Body of pancreas (tissue), 4 donors: ENCODE measurements around the gene RASA3. TPM values are rescaled to one million over a fixed set of nuclear protein-coding genes. Genes with fewer than 3 reads are reported as not detected.
"Not testable (repeated sequence)": the region's sequence is repeated elsewhere in the genome, so short reads cannot be mapped to it uniquely, and the experiment has no call there.

Experiments used
- ATAC-seq: fragments of 150-250 bp; one replicate; pipeline ENCODE4 v1.9.1; 2016
- DNase-seq, 4 donors: peaks; one replicate each; pipeline ENCODE4 v3.0.0-alpha.2; 2019
- H3K27ac ChIP-seq, 4 donors: fragments of 200-600 bp; sonication (generic); 1 replicate in 3 of 4; 2 replicates in 1 of 4; pipeline versions ENCODE4 v1.5.1 to v1.6.1; 2016 to 2019; ENCODE audit warnings: mild to moderate bottlenecking in 1 of 4, mixed read lengths in 1 of 4, moderate library complexity in 1 of 4
- H3K27me3 ChIP-seq, 2 donors: fragments of 200-600 bp; sonication (generic); one replicate each; pipeline ENCODE4 v1.6.0; 2016; ENCODE audit warnings: mild to moderate bottlenecking in 1 of 2
- H3K36me3 ChIP-seq, 2 donors: fragments of 200-600 bp; sonication (generic); replicated peaks in 1 of 2; 2 replicates each; pipeline ENCODE4 v1.5.1; 2016; ENCODE audit warnings: low read depth in 2 of 2; ENCODE audit not compliant: insufficient read depth in 1 of 2
- H3K4me1 ChIP-seq: fragments of 200-600 bp; sonication (generic); one replicate; pipeline ENCODE4 v1.6.0; 2016
- H3K4me3 ChIP-seq, 2 donors: fragments of 200-600 bp; sonication (generic); 1 replicate in 1 of 2; 2 replicates in 1 of 2; pipeline ENCODE4 v1.5.1; 2016 to 2019
- H3K9me3 ChIP-seq, 3 donors: fragments of 200-600 bp; sonication (generic); 1 replicate in 2 of 3; 2 replicates in 1 of 3; pipeline ENCODE4 v1.5.1; 2016
- POLR2A ChIP-seq, 3 donors: fragments of 450-650 bp; IDR thresholded peaks; one replicate each; pipeline ENCODE4 v1.6.1; 2016; ENCODE audit warnings: antibody characterized with exemption in 3 of 3, mild to moderate bottlenecking in 2 of 3
- WGBS, 2 donors: methylation state at CpG; one replicate each; pipeline ENCODE4 v1.1.5; 2017; 5-methylcytosine and 5-hydroxymethylcytosine counted together
- intact Hi-C: fragments of 100-400 bp; cut with DNase I; formaldehyde crosslinking; loops from one replicate; pipeline ENCODE4 v1.15.1; 2023
- total RNA-seq, 2 donors: library from RNA; depleted of rRNA; stranded (reverse); fragments of >200 nt; gene quantifications; one replicate each; pipeline ENCODE4 v1.1.0, GENCODE V29; 2016
- TF ChIP-seq, protein P1 (sequence below), 7 experiments: fragments of 450-650 bp in 4 of 7; fragments of 200-600 bp in 3 of 7; sonication (generic) in 3 of 7; IDR thresholded peaks; one replicate each; pipeline ENCODE4 v1.5.1; 2016 to 2019; ENCODE audit warnings: antibody characterized with exemption in 7 of 7

RASA3 gene
- total RNA-seq, 2 donors from 2014 or later = 10.2 to 19.2 TPM

DNA sequence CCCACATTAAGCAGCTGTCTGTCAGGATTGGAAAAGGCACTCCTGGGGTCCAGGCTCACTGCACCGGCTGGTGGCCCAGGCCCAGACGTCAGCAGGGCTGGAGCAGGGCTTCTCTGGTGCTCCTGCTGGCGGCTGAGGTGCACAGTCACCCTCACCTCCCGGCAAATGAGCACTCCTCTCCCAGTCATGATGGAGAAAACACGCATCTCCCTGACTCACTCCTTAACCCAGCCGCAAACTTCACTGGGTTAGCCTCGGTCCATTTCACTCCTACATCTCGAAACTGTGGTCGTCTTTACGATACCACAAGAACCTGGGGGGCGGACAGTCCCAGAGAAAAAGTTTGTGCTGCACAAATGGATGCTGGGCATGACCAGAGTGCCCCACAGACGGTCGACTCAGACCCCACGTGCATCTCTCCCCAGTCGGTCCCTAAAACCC is 3.3 kb upstream of the RASA3 start:
- TF ChIP-seq, protein P1, sequence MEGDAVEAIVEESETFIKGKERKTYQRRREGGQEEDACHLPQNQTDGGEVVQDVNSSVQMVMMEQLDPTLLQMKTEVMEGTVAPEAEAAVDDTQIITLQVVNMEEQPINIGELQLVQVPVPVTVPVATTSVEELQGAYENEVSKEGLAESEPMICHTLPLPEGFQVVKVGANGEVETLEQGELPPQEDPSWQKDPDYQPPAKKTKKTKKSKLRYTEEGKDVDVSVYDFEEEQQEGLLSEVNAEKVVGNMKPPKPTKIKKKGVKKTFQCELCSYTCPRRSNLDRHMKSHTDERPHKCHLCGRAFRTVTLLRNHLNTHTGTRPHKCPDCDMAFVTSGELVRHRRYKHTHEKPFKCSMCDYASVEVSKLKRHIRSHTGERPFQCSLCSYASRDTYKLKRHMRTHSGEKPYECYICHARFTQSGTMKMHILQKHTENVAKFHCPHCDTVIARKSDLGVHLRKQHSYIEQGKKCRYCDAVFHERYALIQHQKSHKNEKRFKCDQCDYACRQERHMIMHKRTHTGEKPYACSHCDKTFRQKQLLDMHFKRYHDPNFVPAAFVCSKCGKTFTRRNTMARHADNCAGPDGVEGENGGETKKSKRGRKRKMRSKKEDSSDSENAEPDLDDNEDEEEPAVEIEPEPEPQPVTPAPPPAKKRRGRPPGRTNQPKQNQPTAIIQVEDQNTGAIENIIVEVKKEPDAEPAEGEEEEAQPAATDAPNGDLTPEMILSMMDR (IDR thresholded peaks at IDR 0.05) = no peak
- no peak for TF ChIP-seq POLR2A (IDR thresholded peaks at IDR 0.05)
- Histone ChIP-seq H3K27ac (no peak overlapping the region), H3K9me3 (no peaks in the 10 kb centered on the region), H3K4me3 (no peak overlapping the region), H3K4me1 (peaks cover 14% of the 10 kb centered on the region), H3K27me3 (no peaks in the 10 kb centered on the region), H3K36me3 (no peaks in the 10 kb centered on the region)
- intact Hi-C loops = no loop called here
- no peak for DNase-seq
- 85 to 91% methylated on average over 12 to 15 of the region's 15 CpGs for WGBS, 2 donors
- ATAC-seq = no peak

DNA sequence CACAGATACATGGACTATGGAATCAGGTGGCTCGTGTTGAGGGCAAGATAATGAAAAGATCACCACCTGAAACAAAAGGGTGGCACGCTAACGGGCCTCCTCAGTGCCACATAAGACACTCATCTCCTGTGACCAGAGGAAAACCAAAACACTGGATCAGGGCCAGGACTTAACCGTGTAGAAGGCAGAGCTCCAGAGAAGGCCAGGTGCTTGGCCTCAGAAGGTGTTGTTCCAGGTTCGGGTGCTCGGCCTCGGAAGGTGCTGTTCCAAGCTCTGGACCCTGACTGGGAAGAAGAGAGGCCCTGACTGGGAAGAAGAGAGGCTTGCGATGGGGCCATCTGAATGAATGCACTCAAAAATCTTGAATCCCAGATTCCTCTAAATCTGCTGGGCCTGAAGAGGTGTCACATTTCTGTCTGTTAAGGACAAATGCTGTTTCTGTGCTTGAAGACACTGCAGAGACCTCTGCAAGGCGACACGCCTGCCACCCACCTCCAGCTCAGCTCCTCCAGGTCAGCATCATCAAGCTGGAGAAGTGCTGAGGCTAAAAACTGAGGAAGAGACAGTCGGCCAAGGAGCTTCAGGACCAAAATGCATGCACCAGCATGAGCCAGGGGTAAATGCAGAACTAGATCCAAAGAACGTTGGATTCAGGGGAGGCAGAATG is 2.7 kb upstream of the RASA3 start:
- Histone ChIP-seq H3K9me3 (no peaks in the 10 kb centered on the region), H3K27me3 (no peaks in the 10 kb centered on the region), H3K4me1 (peaks cover 21% of the 10 kb centered on the region), H3K4me3 (no peak overlapping the region), H3K27ac (no peak overlapping the region), H3K36me3 (no peaks in the 10 kb centered on the region)
- 54% methylated on average over 12 of the region's 12 CpGs for WGBS, 2 donors
- ATAC-seq (no peak), DNase-seq (peak in 1 of 4 donors; percentile 38)
- TF ChIP-seq, protein P1 (IDR thresholded peaks at IDR 0.05) = no peak
- TF ChIP-seq POLR2A (IDR thresholded peaks at IDR 0.05) = no peak
- intact Hi-C loops = no loop called here

DNA sequence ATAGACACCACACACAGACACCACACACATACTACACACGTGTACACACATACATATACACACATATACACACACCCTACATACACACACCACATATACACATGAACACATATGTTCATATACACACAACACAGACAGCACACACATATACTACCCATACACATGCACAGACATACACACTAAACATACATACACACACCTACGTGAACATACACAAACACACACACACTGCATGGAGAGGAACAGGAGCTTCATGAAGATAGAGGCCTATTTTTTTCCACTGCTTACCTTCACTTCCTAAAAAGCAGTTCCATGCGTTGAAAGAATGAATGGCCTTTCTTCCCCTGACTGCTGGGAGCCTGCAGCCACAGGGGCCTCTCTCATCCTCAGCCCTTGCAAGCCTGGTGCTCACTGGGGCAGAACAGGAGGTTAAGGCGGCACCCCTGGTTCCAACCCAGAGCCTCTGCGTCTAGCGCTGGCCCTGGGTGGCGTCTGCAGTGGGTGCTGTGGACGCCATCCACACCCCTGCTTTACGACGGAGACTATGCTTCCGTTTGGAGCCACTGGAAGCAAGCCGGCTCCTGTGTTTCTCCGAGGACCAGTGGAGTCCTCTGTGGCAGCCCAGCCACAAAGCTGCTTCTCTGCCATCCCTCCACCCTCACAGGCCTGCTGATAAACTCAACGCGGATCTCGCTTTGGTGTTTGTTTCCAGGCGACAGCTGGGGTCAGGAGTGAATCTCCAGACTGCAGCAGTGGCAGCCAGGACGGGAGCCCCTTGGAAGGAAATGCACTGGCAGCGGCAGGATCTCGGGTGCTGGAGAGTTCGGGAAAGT is 1.9 kb upstream of the RASA3 start:
- Histone ChIP-seq H3K36me3 (no peaks in the 10 kb centered on the region), H3K9me3 (no peaks in the 10 kb centered on the region), H3K4me1 (peaks cover 27% of the 10 kb centered on the region), H3K27ac (peak overlapping the region in 1 of 4 donors; percentile 13), H3K4me3 (no peak overlapping the region), H3K27me3 (no peaks in the 10 kb centered on the region)
- DNase-seq = no peak
- no peak for ATAC-seq
- WGBS, 2 donors = 46 to 53% methylated on average over 17 to 21 of the region's 21 CpGs
- TF ChIP-seq POLR2A (IDR thresholded peaks at IDR 0.05) = no peak
- TF ChIP-seq, protein P1 (IDR thresholded peaks at IDR 0.05) = no peak
- intact Hi-C loops = no loop called here

DNA sequence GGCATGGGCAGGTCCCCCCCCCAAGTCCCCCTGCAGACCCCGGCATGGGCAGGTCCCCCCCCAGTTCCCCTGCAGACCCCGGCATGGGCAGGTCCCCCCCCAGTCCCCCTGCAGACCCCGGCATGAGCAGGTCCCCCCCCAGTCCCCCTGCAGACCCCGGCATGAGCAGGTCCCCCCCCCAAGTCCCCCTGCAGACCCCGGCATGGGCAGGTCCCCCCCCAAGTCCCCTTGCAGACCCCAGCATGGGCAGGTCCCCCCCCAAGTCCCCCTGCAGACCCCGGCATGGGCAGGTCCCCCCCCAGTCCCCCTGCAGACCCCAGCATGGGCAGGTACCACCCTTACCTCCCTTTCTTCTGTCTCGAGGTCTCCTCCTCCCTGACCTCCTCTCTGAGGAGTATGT is 1.1 kb upstream of the RASA3 start:
- intact Hi-C loops, H3K27ac ChIP-seq, DNase-seq, H3K9me3 ChIP-seq, ATAC-seq, H3K36me3 ChIP-seq, H3K4me3 ChIP-seq, H3K27me3 ChIP-seq: not testable (repeated sequence)
- H3K4me1 ChIP-seq = peaks cover 27% of the 10 kb centered on the region
- 92% methylated on average over 1 of the region's 7 CpGs for WGBS, 2 donors

DNA sequence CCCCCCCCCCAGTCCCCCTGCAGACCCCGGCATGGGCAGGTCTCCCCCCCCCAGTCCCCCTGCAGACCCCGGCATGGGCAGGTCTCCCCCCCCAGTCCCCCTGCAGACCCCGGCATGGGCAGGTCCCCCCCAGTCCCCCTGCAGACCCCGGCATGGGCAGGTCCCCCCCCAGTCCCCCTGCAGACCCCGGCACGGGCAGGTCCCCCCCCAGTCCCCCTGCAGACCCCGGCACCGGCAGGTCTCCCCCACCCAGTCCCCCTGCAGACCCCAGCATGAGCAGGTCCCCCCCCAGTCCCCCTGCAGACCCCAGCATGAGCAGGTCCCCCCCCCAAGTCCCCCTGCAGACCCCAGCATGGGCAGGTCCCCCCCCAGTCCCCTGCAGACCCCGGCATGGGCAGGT is 703 bp upstream of the RASA3 start:
- intact Hi-C loops, H3K27ac ChIP-seq, H3K9me3 ChIP-seq, H3K27me3 ChIP-seq, DNase-seq, H3K4me3 ChIP-seq, ATAC-seq, H3K36me3 ChIP-seq: not testable (repeated sequence)
- WGBS, 2 donors = no CpG with 5 or more reads among the region's 9 CpGs
- peaks cover 27% of the 10 kb centered on the region for H3K4me1 ChIP-seq
